Activated CD8-positive, alpha-beta memory T cell treated with anti-CD3 and anti-CD28 coated beads, Interleukin-2, amount 10 ng/mL, durations not matched to agents 7 days and 5 days (primary cell): ENCODE data around the gene TBL1X. TPM values are rescaled to one million over a fixed set of nuclear protein-coding genes. Genes with fewer than 3 reads are reported as not detected.

ENCODE experiments used
- ATAC-seq: fragments of 150-1000 bp; cut with Tn5 transposase; one replicate; pipeline ENCODE4 v1.10.0; 2021; ENCODE audit warnings: moderate library complexity
- CTCF ChIA-PET: fragments of 350-600 bp; sonication (Branson Sonifier 250); formaldehyde crosslinking; loops from one replicate; lab custom pipeline; 2021; ENCODE audit warnings: antibody characterized with exemption; lab: Charles Lee
- DNase-seq: peaks from one replicate; pipeline ENCODE4 v3.0.0-alpha.2; 2020
- H3K27ac Mint-ChIP-seq: one replicate; pipeline ENCODE4 v1.8.0; 2021; ENCODE audit warnings: mild to moderate bottlenecking, mixed read lengths
- H3K27me3 Mint-ChIP-seq: one replicate; pipeline ENCODE4 v1.8.0; 2021; ENCODE audit warnings: mixed read lengths
- H3K36me3 Mint-ChIP-seq: one replicate; pipeline ENCODE4 v1.8.0; 2021; ENCODE audit warnings: mild to moderate bottlenecking, mixed read lengths
- H3K4me1 Mint-ChIP-seq: one replicate; pipeline ENCODE4 v1.8.0; 2021; ENCODE audit warnings: mixed read lengths
- H3K4me3 Mint-ChIP-seq: one replicate; pipeline ENCODE4 v1.8.0; 2021; ENCODE audit warnings: mild to moderate bottlenecking, moderate library complexity, mixed read lengths
- H3K9me3 Mint-ChIP-seq: one replicate; pipeline ENCODE4 v1.8.0; 2022; ENCODE audit warnings: low read depth, mixed read lengths
- total RNA-seq, 2 experiments: library from RNA; stranded (reverse); gene quantifications; one replicate each; pipeline ENCODE4 v1.2.3, GENCODE V29; 2021

Gene TBL1X
- total RNA-seq, 2 experiments from 2014 or later, result 33.2 to 35.5 TPM

GRCh38 chrX:9676306-9676705, 211.4 kb downstream of the TBL1X start:
- H3K4me1 Mint-ChIP-seq, result peaks cover 25% of the 10 kb centered on the region
- no peaks in the 10 kb centered on the region for H3K27me3 Mint-ChIP-seq
- H3K4me3 Mint-ChIP-seq, result no peak overlapping the region
- no peak overlapping the region for H3K27ac Mint-ChIP-seq
- ATAC-seq (no peak), DNase-seq (no peak)
- CTCF ChIA-PET, result no interaction called here
- H3K9me3 Mint-ChIP-seq, result peaks cover 2% of the 10 kb centered on the region
- peaks cover 50% of the 10 kb centered on the region for H3K36me3 Mint-ChIP-seq

GRCh38 chrX:9676738-9677097, 211.9 kb downstream of the TBL1X start:
- H3K9me3 Mint-ChIP-seq, result peaks cover 2% of the 10 kb centered on the region
- H3K4me3 Mint-ChIP-seq, result no peak overlapping the region
- DNase-seq (no peak), ATAC-seq (no peak)
- peak overlapping the region; percentile 83 for H3K27ac Mint-ChIP-seq
- CTCF ChIA-PET, result no interaction called here
- H3K27me3 Mint-ChIP-seq, result no peaks in the 10 kb centered on the region
- H3K4me1 Mint-ChIP-seq, result peaks cover 25% of the 10 kb centered on the region
- H3K36me3 Mint-ChIP-seq, result peaks cover 50% of the 10 kb centered on the region

- peaks cover 25% of the 10 kb centered on the region for H3K4me1 Mint-ChIP-seq
- no peak overlapping the region for H3K4me3 Mint-ChIP-seq
- no peaks in the 10 kb centered on the region for H3K27me3 Mint-ChIP-seq
- DNase-seq (peak; percentile 67), ATAC-seq (peak; percentile 95)
- CTCF ChIA-PET, result no interaction called here
- H3K9me3 Mint-ChIP-seq, result peaks cover 2% of the 10 kb centered on the region
- H3K27ac Mint-ChIP-seq, result peak overlapping the region; percentile 83
- H3K36me3 Mint-ChIP-seq, result peaks cover 49% of the 10 kb centered on the region
Observed at GRCh38 chrX:9677098-9677739, 212.4 kb downstream of the TBL1X start.

- DNase-seq (no peak), ATAC-seq (no peak)
- H3K27me3 Mint-ChIP-seq, result no peaks in the 10 kb centered on the region
- H3K4me1 Mint-ChIP-seq, result peaks cover 25% of the 10 kb centered on the region
- peaks cover 43% of the 10 kb centered on the region for H3K36me3 Mint-ChIP-seq
- CTCF ChIA-PET, result no interaction called here
- H3K9me3 Mint-ChIP-seq, result peaks cover 2% of the 10 kb centered on the region
- no peak overlapping the region for H3K4me3 Mint-ChIP-seq
- H3K27ac Mint-ChIP-seq, result no peak overlapping the region
Observed at GRCh38 chrX:9678215-9678965, 213.5 kb downstream of the TBL1X start.

- Mint-ChIP-seq H3K4me1 (peaks cover 25% of the 10 kb centered on the region), H3K4me3 (no peak overlapping the region), H3K9me3 (peaks cover under 1% of the 10 kb centered on the region), H3K36me3 (peaks cover 45% of the 10 kb centered on the region), H3K27me3 (no peaks in the 10 kb centered on the region), H3K27ac (no peak overlapping the region)
- DNase-seq (no peak), ATAC-seq (no peak)
- CTCF ChIA-PET, result no interaction called here
Observed at GRCh38 chrX:9681011-9681410, 216.2 kb downstream of the TBL1X start.

GRCh38 chrX:9681422-9681821, 216.6 kb downstream of the TBL1X start:
- Mint-ChIP-seq H3K27ac (no peak overlapping the region), H3K27me3 (no peaks in the 10 kb centered on the region), H3K36me3 (peaks cover 43% of the 10 kb centered on the region), H3K4me3 (no peak overlapping the region), H3K4me1 (peaks cover 25% of the 10 kb centered on the region), H3K9me3 (no peaks in the 10 kb centered on the region)
- ATAC-seq, result no peak
- no peak for DNase-seq
- CTCF ChIA-PET, result no interaction called here

- Mint-ChIP-seq H3K36me3 (peaks cover 37% of the 10 kb centered on the region), H3K4me3 (no peak overlapping the region), H3K27ac (no peak overlapping the region), H3K9me3 (no peaks in the 10 kb centered on the region), H3K4me1 (peaks cover 17% of the 10 kb centered on the region), H3K27me3 (no peaks in the 10 kb centered on the region)
- CTCF ChIA-PET, result no interaction called here
- ATAC-seq (no peak), DNase-seq (no peak)
Observed at GRCh38 chrX:9682456-9682855, 217.6 kb downstream of the TBL1X start.

GRCh38 chrX:9682861-9683260, 218.0 kb downstream of the TBL1X start:
- Mint-ChIP-seq H3K4me3 (no peak overlapping the region), H3K27me3 (no peaks in the 10 kb centered on the region), H3K9me3 (no peaks in the 10 kb centered on the region), H3K27ac (no peak overlapping the region), H3K4me1 (peaks cover 13% of the 10 kb centered on the region), H3K36me3 (peaks cover 33% of the 10 kb centered on the region)
- CTCF ChIA-PET, result no interaction called here
- no peak for DNase-seq
- no peak for ATAC-seq

- no peak for ATAC-seq
- H3K27ac Mint-ChIP-seq, result no peak overlapping the region
Observed at GRCh38 chrX:9683350-9683749, 218.5 kb downstream of the TBL1X start.

GRCh38 chrX:9687899-9688298, 223.0 kb downstream of the TBL1X start:
- Mint-ChIP-seq H3K4me3 (no peak overlapping the region), H3K27me3 (no peaks in the 10 kb centered on the region), H3K36me3 (peaks cover 32% of the 10 kb centered on the region), H3K27ac (no peak overlapping the region), H3K9me3 (no peaks in the 10 kb centered on the region), H3K4me1 (peaks cover 4% of the 10 kb centered on the region)
- ATAC-seq (no peak), DNase-seq (no peak)
- CTCF ChIA-PET, result no interaction called here

More at GRCh38 chrX:9683350-9683749, 218.5 kb downstream of the TBL1X start:
- CTCF ChIA-PET, result no interaction called here
- Mint-ChIP-seq H3K9me3 (no peaks in the 10 kb centered on the region), H3K4me3 (no peak overlapping the region), H3K4me1 (peaks cover 8% of the 10 kb centered on the region), H3K27me3 (no peaks in the 10 kb centered on the region), H3K36me3 (peaks cover 32% of the 10 kb centered on the region)
- DNase-seq, result no peak

GRCh38 chrX:9688833-9689232, 224.0 kb downstream of the TBL1X start:
- ATAC-seq (no peak), DNase-seq (no peak)
- Mint-ChIP-seq H3K9me3 (no peaks in the 10 kb centered on the region), H3K27ac (no peak overlapping the region), H3K27me3 (no peaks in the 10 kb centered on the region), H3K4me1 (peaks cover 11% of the 10 kb centered on the region), H3K36me3 (peaks cover 40% of the 10 kb centered on the region), H3K4me3 (no peak overlapping the region)
- CTCF ChIA-PET, result no interaction called here

GRCh38 chrX:9690046-9690445, 225.2 kb downstream of the TBL1X start:
- H3K9me3 Mint-ChIP-seq, result no peaks in the 10 kb centered on the region
- CTCF ChIA-PET, result no interaction called here

GRCh38 chrX:9693307-9694001, 228.6 kb downstream of the TBL1X start:
- no peak overlapping the region for H3K4me3 Mint-ChIP-seq
- H3K4me1 Mint-ChIP-seq, result peaks cover 11% of the 10 kb centered on the region
- ATAC-seq, result no peak
- no peaks in the 10 kb centered on the region for H3K9me3 Mint-ChIP-seq
- H3K27ac Mint-ChIP-seq, result no peak overlapping the region
- DNase-seq, result no peak
- CTCF ChIA-PET, result interaction anchor here (1.4 kb wide), 1 partner anchor 37 kb away, joined by 3 read pairs; no protein-coding TSS in a partner anchor
- H3K27me3 Mint-ChIP-seq, result no peaks in the 10 kb centered on the region
- peaks cover 35% of the 10 kb centered on the region for H3K36me3 Mint-ChIP-seq

More at GRCh38 chrX:9690046-9690445, 225.2 kb downstream of the TBL1X start:
- no peak overlapping the region for H3K4me3 Mint-ChIP-seq
- DNase-seq (no peak), ATAC-seq (no peak)
- no peak overlapping the region for H3K27ac Mint-ChIP-seq
- H3K36me3 Mint-ChIP-seq, result peaks cover 40% of the 10 kb centered on the region
- H3K4me1 Mint-ChIP-seq, result peaks cover 11% of the 10 kb centered on the region
- H3K27me3 Mint-ChIP-seq, result no peaks in the 10 kb centered on the region
